HepG2 (cell line): ENCODE results near the gene PSKH1. TPM values are rescaled to one million over a fixed set of nuclear protein-coding genes. Genes with fewer than 3 reads are reported as not detected.

Experiments
- CENPT ChIP-seq: sonication (generic); formaldehyde crosslinking; IDR thresholded peaks from 2 replicates; pipeline ENCODE4 v1.8.0; 2022; ENCODE audit warnings: low read depth, mild to moderate bottlenecking, moderate library complexity, missing genetic modification reagents
- HIC2 ChIP-seq: sonication (generic); formaldehyde crosslinking; IDR thresholded peaks from 2 replicates; pipeline ENCODE4 v1.9.0; 2022; ENCODE audit warnings: low read depth, missing genetic modification reagents
- PAWR ChIP-seq: sonication (generic); formaldehyde crosslinking; IDR thresholded peaks from 2 replicates; pipeline ENCODE4 v1.4.0; 2020; ENCODE audit warnings: missing genetic modification reagents, mild to moderate bottlenecking, borderline replicate concordance
- REST ChIP-seq, 2 experiments: IDR thresholded peaks; 2 replicates each; pipeline ENCODE4 v1.6.1; 2011 to 2012; ENCODE audit warnings: low read length in 2 of 2, borderline replicate concordance in 1 of 2, low read depth in 1 of 2, mild to moderate bottlenecking in 1 of 2, moderate library complexity in 1 of 2
- SIN3A ChIP-seq: IDR thresholded peaks from 2 replicates; pipeline ENCODE4 v1.6.1; 2011; ENCODE audit warnings: low read depth, mild to moderate bottlenecking, control low read depth, low read length, borderline replicate concordance
- YEATS4 ChIP-seq: sonication (generic); formaldehyde crosslinking; IDR thresholded peaks from 2 replicates; pipeline ENCODE4 v1.4.0; 2020; ENCODE audit warnings: missing genetic modification reagents, borderline replicate concordance
- ZBED4 ChIP-seq: sonication (generic); formaldehyde crosslinking; IDR thresholded peaks from 2 replicates; pipeline ENCODE4 v1.4.0; 2020; ENCODE audit warnings: missing genetic modification reagents, borderline replicate concordance
- ZBTB3 ChIP-seq: sonication (generic); formaldehyde crosslinking; IDR thresholded peaks from 2 replicates; pipeline ENCODE4 v1.4.0; 2020; ENCODE audit warnings: low read depth, mild to moderate bottlenecking, moderate library complexity, missing genetic modification reagents, borderline replicate concordance
- ZBTB4 ChIP-seq: sonication (generic); formaldehyde crosslinking; IDR thresholded peaks from 2 replicates; pipeline ENCODE4 v1.4.0; 2020; ENCODE audit warnings: missing genetic modification reagents, mild to moderate bottlenecking, borderline replicate concordance
- ZNF512 ChIP-seq: sonication (generic); formaldehyde crosslinking; IDR thresholded peaks from 2 replicates; pipeline ENCODE4 v1.4.0; 2020; ENCODE audit warnings: mild to moderate bottlenecking, missing genetic modification reagents
- ZNF672 ChIP-seq: sonication (generic); formaldehyde crosslinking; IDR thresholded peaks from 2 replicates; pipeline ENCODE4 v1.8.1; 2022; ENCODE audit warnings: missing genetic modification reagents
- ZNF772 ChIP-seq: sonication (generic); formaldehyde crosslinking; IDR thresholded peaks from 2 replicates; pipeline ENCODE4 v1.5.0; 2020; ENCODE audit warnings: mild to moderate bottlenecking, missing genetic modification reagents
- polyA plus RNA-seq, 8 experiments: library from polyadenylated mRNA; depleted of rRNA in 3 of 8; stranded (reverse) in 7 of 8; unstranded in 1 of 8; fragments of >200 nt; fragmentation: Illumina TruSeq in 4 of 8; extraction: Trizol in 4 of 8; gene quantifications; 2 replicates each; pipeline versions ENCODE4 v1.2.1 to v1.2.3, GENCODE V29; 2011 to 2016; ENCODE audit warnings: low read depth in 4 of 8, missing spikeins in 1 of 8, mixed read lengths in 1 of 8; ENCODE audit not compliant: insufficient read depth in 1 of 8
- total RNA-seq, 5 experiments: library from RNA; depleted of rRNA; stranded (reverse); fragments of >200 nt; fragmentation: Illumina TruSeq; extraction: Trizol; gene quantifications; 2 replicates each; pipeline ENCODE4 v1.2.3, GENCODE V29; 2016; ENCODE audit warnings: low read depth in 1 of 5

Gene PSKH1
- total and polyA plus RNA-seq, 2 of the 13 experiments (the other 11 are each of a cell fraction or from before 2014, with no cell fraction given) = 8.4 to 19.1 TPM

GRCh38 chr16:67941469-67942199, 48.6 kb downstream of the PSKH1 start (continued):
- TF ChIP-seq YEATS4 (CRISPR knock-in tag) = no peak; the same call in 1 of the 2 replicates
- TF ChIP-seq REST (IDR thresholded peaks at IDR 0.05; ENCODE audit: borderline replicate concordance in 1 of 2, low read depth in 1 of 2, low read length in 2 of 2) = no peak
- no peak for TF ChIP-seq CENPT (CRISPR knock-in tag)
- TF ChIP-seq ZNF512 (CRISPR knock-in tag) = no peak
- TF ChIP-seq ZBED4 (CRISPR knock-in tag) = no peak
- no peak for TF ChIP-seq SIN3A
- no peak for TF ChIP-seq ZNF772 (CRISPR knock-in tag)
- TF ChIP-seq ZNF672 (CRISPR knock-in tag) = no peak
- TF ChIP-seq ZBTB3 (CRISPR knock-in tag) = no peak
- TF ChIP-seq HIC2 (CRISPR knock-in tag) = no peak
- TF ChIP-seq ZBTB4 (CRISPR knock-in tag) = no peak
- TF ChIP-seq PAWR (CRISPR knock-in tag) = no peak; the same call in 1 of the 2 replicates
